Trophoblast cell (in vitro differentiated cells and primary cell): Measurements from ENCODE around the gene NR1I2.

Experiments used
- DNase-seq, 2 donors: peaks; one replicate each; pipeline ENCODE4 v3.0.0-alpha.2; 2016
- H2AFZ ChIP-seq: 2 replicates; pipeline ENCODE4 v1.6.1; 2013; ENCODE audit warnings: low read length, moderate library complexity, mild to moderate bottlenecking; ENCODE audit not compliant: insufficient read depth, poor library complexity
- H2AK5ac ChIP-seq: 2 replicates; pipeline ENCODE4 v1.6.1; 2013; ENCODE audit warnings: mild to moderate bottlenecking, low read length
- H2BK120ac ChIP-seq: 2 replicates; pipeline ENCODE4 v1.6.1; 2013; ENCODE audit warnings: low read length, mild to moderate bottlenecking, moderate library complexity; ENCODE audit not compliant: insufficient read depth, poor library complexity
- H2BK12ac ChIP-seq: 2 replicates; pipeline ENCODE4 v1.6.1; 2013; ENCODE audit warnings: mild to moderate bottlenecking, low read length, moderate library complexity
- H2BK5ac ChIP-seq: 2 replicates; pipeline ENCODE4 v1.6.1; 2013; ENCODE audit warnings: low read length, low read depth, moderate library complexity, mild to moderate bottlenecking; ENCODE audit not compliant: poor library complexity
- H3K14ac ChIP-seq: 2 replicates; pipeline ENCODE4 v1.6.1; 2013; ENCODE audit warnings: mild to moderate bottlenecking, low read length
- H3K18ac ChIP-seq: 2 replicates; pipeline ENCODE4 v1.6.1; 2013; ENCODE audit warnings: mild to moderate bottlenecking, low read length
- H3K23ac ChIP-seq: 2 replicates; pipeline ENCODE4 v1.6.1; 2013; ENCODE audit warnings: low read length
- H3K27ac ChIP-seq: 2 replicates; pipeline ENCODE4 v1.5.1; 2013; ENCODE audit warnings: low read depth, mild to moderate bottlenecking, inconsistent platforms, low read length, moderate library complexity
- H3K27me3 ChIP-seq: 2 replicates; pipeline ENCODE4 v1.6.1; 2013; ENCODE audit warnings: inconsistent platforms, mild to moderate bottlenecking, low read length, moderate library complexity; ENCODE audit not compliant: insufficient read depth
- H3K36me3 ChIP-seq, 2 experiments: 1 replicate in 1 of 2; 2 replicates in 1 of 2; pipeline ENCODE4 v1.6.1; 2013; ENCODE audit warnings: low read length in 2 of 2, mild to moderate bottlenecking in 2 of 2, moderate library complexity in 1 of 2; ENCODE audit not compliant: insufficient read depth in 2 of 2, control insufficient read depth in 1 of 2
- H3K4ac ChIP-seq: 2 replicates; pipeline ENCODE4 v1.6.1; 2013; ENCODE audit warnings: low read depth, mild to moderate bottlenecking, low read length, moderate library complexity
- H3K4me1 ChIP-seq, 2 experiments: 1 replicate in 1 of 2; 2 replicates in 1 of 2; pipeline ENCODE4 v1.6.1; 2013; ENCODE audit warnings: low read length in 2 of 2, mild to moderate bottlenecking in 2 of 2, moderate library complexity in 1 of 2; ENCODE audit not compliant: insufficient read depth in 2 of 2, control insufficient read depth in 1 of 2
- H3K4me2 ChIP-seq: 2 replicates; pipeline ENCODE4 v1.6.1; 2013; ENCODE audit warnings: inconsistent platforms, mild to moderate bottlenecking, low read length, moderate library complexity
- H3K4me3 ChIP-seq: 2 replicates; pipeline ENCODE4 v1.5.1; 2013; ENCODE audit warnings: mild to moderate bottlenecking, low read depth, low read length, inconsistent platforms
- H3K79me1 ChIP-seq: one replicate; pipeline ENCODE4 v1.6.1; 2013; ENCODE audit warnings: low read length
- H3K79me2 ChIP-seq: 2 replicates; pipeline ENCODE4 v1.6.1; 2013; ENCODE audit warnings: low read length, mild to moderate bottlenecking; ENCODE audit not compliant: control insufficient read depth, insufficient read depth, poor library complexity
- H3K9ac ChIP-seq: 2 replicates; pipeline ENCODE4 v1.6.1; 2013; ENCODE audit warnings: mild to moderate bottlenecking, low read length
- H3K9me3 ChIP-seq: 2 replicates; pipeline ENCODE4 v1.6.1; 2013; ENCODE audit warnings: low read depth, mild to moderate bottlenecking, control low read depth, inconsistent platforms, low read length; ENCODE audit not compliant: insufficient read depth
- H4K12ac ChIP-seq: 2 replicates; pipeline ENCODE4 v1.6.1; 2013; ENCODE audit warnings: low read depth, mild to moderate bottlenecking, low read length, moderate library complexity
- H4K8ac ChIP-seq: 2 replicates; pipeline ENCODE4 v1.6.1; 2013; ENCODE audit warnings: low read depth, mild to moderate bottlenecking, low read length, moderate library complexity
- H4K91ac ChIP-seq: one replicate; pipeline ENCODE4 v1.6.1; 2013; ENCODE audit warnings: low read depth, mild to moderate bottlenecking, low read length, moderate library complexity
- WGBS: extraction: QIAGEN DNeasy Blood & Tissue Kit; methylation state at CpG from one replicate; pipeline ENCODE4 v1.1.7; 2013; ENCODE audit warnings: missing lambda C conversion rate; ENCODE audit not compliant: insufficient read length, insufficient coverage; ENCODE audit errors: extremely low coverage; 5-methylcytosine and 5-hydroxymethylcytosine counted together

The NR1I2 gene

DNA sequence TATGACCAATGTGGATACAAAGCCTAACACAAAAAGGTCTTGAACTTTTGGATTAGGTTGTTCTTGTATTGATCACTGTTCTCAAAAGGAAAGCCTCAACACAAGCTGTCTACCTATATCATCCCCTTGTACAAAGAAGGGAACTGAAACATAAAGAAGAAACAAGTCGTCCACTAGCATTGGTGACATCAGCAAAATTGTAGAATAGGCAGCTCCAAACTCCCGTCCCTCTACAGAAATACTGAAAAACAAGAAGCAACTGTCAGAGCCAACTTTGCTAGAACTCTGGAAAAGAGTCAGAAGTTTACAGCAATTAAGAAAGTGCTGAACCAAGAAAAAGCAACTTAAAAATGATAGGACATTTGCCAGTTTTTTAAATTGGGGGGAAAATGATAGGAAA, 7.5 kb upstream of the NR1I2 start:
- no peak for DNase-seq

DNA sequence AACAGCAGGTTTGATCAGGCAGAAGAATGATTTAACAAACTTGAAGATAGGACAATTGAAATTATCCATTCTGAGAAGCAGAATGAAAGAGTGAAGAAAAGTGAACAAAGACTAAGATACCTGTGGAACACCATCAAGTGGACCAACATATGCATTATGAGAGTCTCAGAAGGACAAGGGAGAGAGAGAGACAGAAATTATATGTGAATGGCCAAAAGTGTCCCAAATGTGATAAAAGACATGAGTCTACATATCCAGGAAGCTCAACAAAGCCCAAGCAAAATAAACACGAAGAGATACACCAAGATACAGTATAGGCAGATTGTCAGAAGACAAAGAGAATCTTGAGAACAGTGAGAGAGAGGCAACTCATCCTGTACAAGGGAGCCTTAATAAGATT, 5.6 kb upstream of the NR1I2 start:
- H2BK12ac ChIP-seq = no peak overlapping the region
- H3K18ac ChIP-seq = no peak overlapping the region
- no peaks in the 10 kb centered on the region for H3K9me3 ChIP-seq
- no peak overlapping the region for H2BK5ac ChIP-seq
- no peak overlapping the region for H2AFZ ChIP-seq
- H3K36me3 ChIP-seq = no peaks in the 10 kb centered on the region
- no CpG with 5 or more reads among the region's 1 CpG for WGBS
- no peak overlapping the region for H4K8ac ChIP-seq
- H3K4ac ChIP-seq = no peak overlapping the region
- H3K14ac ChIP-seq = no peak overlapping the region
- H2BK120ac ChIP-seq = no peak overlapping the region
- H3K4me3 ChIP-seq = no peak overlapping the region
- H3K9ac ChIP-seq = no peak overlapping the region
- H4K12ac ChIP-seq = no peak overlapping the region
- H3K4me2 ChIP-seq = no peak overlapping the region
- no peak for DNase-seq
- no peaks in the 10 kb centered on the region for H3K4me1 ChIP-seq
- no peaks in the 10 kb centered on the region for H3K27me3 ChIP-seq
- no peak overlapping the region for H3K23ac ChIP-seq
- no peaks in the 10 kb centered on the region for H3K79me1 ChIP-seq
- H2AK5ac ChIP-seq = no peak overlapping the region
- H3K79me2 ChIP-seq = no peaks in the 10 kb centered on the region
- no peak overlapping the region for H3K27ac ChIP-seq
- H4K91ac ChIP-seq = no peak overlapping the region

More for the DNA sequence above, 7.5 kb upstream of the NR1I2 start:
- Histone ChIP-seq H3K18ac (no peak overlapping the region), H2BK12ac (no peak overlapping the region), H3K4ac (no peak overlapping the region), H3K36me3 (no peaks in the 10 kb centered on the region), H3K4me2 (no peak overlapping the region), H3K4me3 (no peak overlapping the region), H2AFZ (no peak overlapping the region), H3K23ac (no peak overlapping the region), H2BK5ac (no peak overlapping the region), H3K27ac (no peak overlapping the region), H2AK5ac (no peak overlapping the region), H3K79me2 (no peaks in the 10 kb centered on the region), H3K27me3 (no peaks in the 10 kb centered on the region), H3K9ac (no peak overlapping the region), H2BK120ac (no peak overlapping the region), H3K4me1 (no peaks in the 10 kb centered on the region), H4K12ac (no peak overlapping the region), H3K79me1 (no peaks in the 10 kb centered on the region), H3K14ac (no peak overlapping the region), H3K9me3 (no peaks in the 10 kb centered on the region), H4K91ac (no peak overlapping the region), H4K8ac (no peak overlapping the region)
- WGBS = no CpG with 5 or more reads among the region's 2 CpGs

- Histone ChIP-seq H3K4ac (no peak overlapping the region), H3K18ac (no peak overlapping the region), H3K27ac (no peak overlapping the region), H3K14ac (no peak overlapping the region), H4K91ac (no peak overlapping the region), H3K9me3 (no peaks in the 10 kb centered on the region), H3K4me3 (no peak overlapping the region), H3K4me2 (no peak overlapping the region), H3K4me1 (no peaks in the 10 kb centered on the region), H3K27me3 (no peaks in the 10 kb centered on the region), H2BK120ac (no peak overlapping the region), H2AK5ac (no peak overlapping the region), H4K8ac (no peak overlapping the region), H3K9ac (no peak overlapping the region), H2BK5ac (no peak overlapping the region), H3K79me2 (no peaks in the 10 kb centered on the region), H3K23ac (no peak overlapping the region), H3K36me3 (no peaks in the 10 kb centered on the region), H4K12ac (no peak overlapping the region), H2AFZ (no peak overlapping the region), H3K79me1 (no peaks in the 10 kb centered on the region), H2BK12ac (no peak overlapping the region)
- no CpG with 5 or more reads among the region's 1 CpG for WGBS
- DNase-seq = no peak
Measured at GRCh38 chr3:119778176-119778575, 3.7 kb upstream of the NR1I2 start.

DNA sequence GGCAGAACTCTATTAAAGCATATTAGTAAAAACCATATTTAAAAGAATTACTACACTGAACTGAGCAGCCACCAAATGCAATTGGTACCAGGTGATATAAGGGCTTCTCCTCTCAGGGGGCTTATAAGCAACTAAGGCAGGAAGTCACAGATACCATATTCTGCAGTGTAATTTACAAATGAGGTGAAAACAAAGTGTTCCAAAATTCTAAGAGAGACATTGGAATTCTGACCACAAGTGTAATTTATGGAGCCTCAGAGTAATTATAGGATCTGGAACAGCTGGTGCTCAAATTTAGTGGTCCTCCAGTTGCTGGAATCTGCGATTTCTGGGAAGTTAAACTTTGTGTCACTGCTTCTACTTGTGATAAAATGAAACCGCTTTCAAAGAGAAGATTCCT, 3.1 kb upstream of the NR1I2 start:
- no peaks in the 10 kb centered on the region for H3K27me3 ChIP-seq
- no CpG with 5 or more reads among the region's 2 CpGs for WGBS

More for the DNA sequence above, 3.1 kb upstream of the NR1I2 start:
- no peak overlapping the region for H3K4ac ChIP-seq
- no peak overlapping the region for H4K91ac ChIP-seq
- no peak overlapping the region for H2BK12ac ChIP-seq
- H2BK5ac ChIP-seq = no peak overlapping the region
- no peaks in the 10 kb centered on the region for H3K36me3 ChIP-seq
- no peak overlapping the region for H3K23ac ChIP-seq
- H4K12ac ChIP-seq = no peak overlapping the region
- H2AK5ac ChIP-seq = no peak overlapping the region
- H3K79me1 ChIP-seq = no peaks in the 10 kb centered on the region
- no peaks in the 10 kb centered on the region for H3K79me2 ChIP-seq
- H3K18ac ChIP-seq = no peak overlapping the region
- H4K8ac ChIP-seq = no peak overlapping the region
- no peak overlapping the region for H3K4me2 ChIP-seq
- H3K9ac ChIP-seq = no peak overlapping the region
- H3K27ac ChIP-seq = no peak overlapping the region
- no peaks in the 10 kb centered on the region for H3K4me1 ChIP-seq
- H3K14ac ChIP-seq = no peak overlapping the region
- no peak overlapping the region for H3K4me3 ChIP-seq
- no peaks in the 10 kb centered on the region for H3K9me3 ChIP-seq
- no peak overlapping the region for H2AFZ ChIP-seq
- H2BK120ac ChIP-seq = no peak overlapping the region
- no peak for DNase-seq
